Sigmoid colon (tissue), 4 donors: ENCODE measurements around the gene STARD13.

ENCODE experiments used
- CTCF ChIP-seq, 4 experiments: fragments of 450-650 bp in 3 of 4; fragments of 200-600 bp in 1 of 4; IDR thresholded peaks; one replicate each; pipeline ENCODE4 v1.5.1; 2016 to 2019; ENCODE audit warnings: antibody characterized with exemption in 4 of 4, mild to moderate bottlenecking in 3 of 4, moderate library complexity in 2 of 4
- EP300 ChIP-seq, 4 donors: sonication (generic); formaldehyde crosslinking; IDR thresholded peaks; one replicate each; pipeline ENCODE4 v1.6.1; 2017; ENCODE audit warnings: antibody characterized with exemption in 4 of 4
- POLR2AphosphoS5 ChIP-seq, 4 donors: sonication (generic); formaldehyde crosslinking; IDR thresholded peaks; one replicate each; pipeline ENCODE4 v1.6.1; 2017; ENCODE audit warnings: antibody characterized with exemption in 4 of 4

- no peak for TF ChIP-seq CTCF (IDR thresholded peaks at IDR 0.05)
- TF ChIP-seq POLR2AphosphoS5 (IDR thresholded peaks at IDR 0.05): no peak
- no peak for TF ChIP-seq EP300 (IDR thresholded peaks at IDR 0.05)
Observed at GRCh38 chr13:33235564-33235963, 50.0 kb downstream of the STARD13 start.
